Heart right ventricle (tissue), 16 donors: ENCODE measurements around the gene SERPINH1. TPM values are rescaled to one million over a fixed set of nuclear protein-coding genes. Genes with fewer than 3 reads are reported as not detected.
"Not testable (repeated sequence)": the region's sequence is repeated elsewhere in the genome, so short reads cannot be mapped to it uniquely, and the experiment has no call there.

Experiments used
- ATAC-seq, 8 donors: fragments of 200-7000 bp; cut with Tn5 transposase; one replicate each; pipeline ENCODE4 v1.9.1; 2020; ENCODE audit warnings: mild to moderate bottlenecking in 8 of 8, moderate library complexity in 8 of 8, moderate number of reproducible peaks in 1 of 8
- DNase-seq, 2 donors: peaks; one replicate each; pipeline ENCODE4 v3.0.0-alpha.2; 2020
- H3K27ac ChIP-seq, 10 donors: fragments of 200-600 bp; sonication (generic) in 2 of 10; one replicate each; pipeline versions ENCODE4 v1.5.0 to v1.8.0; 2020 to 2022; ENCODE audit warnings: mild to moderate bottlenecking in 3 of 10
- H3K27me3 ChIP-seq, 7 donors: fragments of 200-600 bp; one replicate each; pipeline ENCODE4 v1.8.0; 2021 to 2022; ENCODE audit warnings: mild to moderate bottlenecking in 2 of 7
- H3K36me3 ChIP-seq, 9 donors: fragments of 200-600 bp; sonication (generic) in 1 of 9; one replicate each; pipeline versions ENCODE4 v1.5.0 to v1.8.0; 2020 to 2022; ENCODE audit warnings: mild to moderate bottlenecking in 2 of 9
- H3K4me1 ChIP-seq, 9 donors: fragments of 200-600 bp; sonication (generic) in 1 of 9; one replicate each; pipeline versions ENCODE4 v1.5.0 to v1.8.0; 2020 to 2022; ENCODE audit warnings: mild to moderate bottlenecking in 4 of 9
- H3K4me3 ChIP-seq, 10 donors: fragments of 200-600 bp; sonication (generic) in 2 of 10; one replicate each; pipeline versions ENCODE4 v1.5.0 to v1.8.0; 2020 to 2022; ENCODE audit warnings: mild to moderate bottlenecking in 7 of 10, moderate library complexity in 2 of 10
- H3K9me3 ChIP-seq, 11 donors: fragments of 200-600 bp in 10 of 11; sonication (generic) in 2 of 11; one replicate each; pipeline versions ENCODE4 v1.5.0 to v1.8.0; 2013 to 2022; ENCODE audit warnings: mild to moderate bottlenecking in 2 of 11, control low read depth in 1 of 11, moderate library complexity in 1 of 11
- WGBS, 2 donors: extraction: QIAGEN DNeasy Blood & Tissue Kit; methylation state at CpG; one replicate each; pipeline ENCODE4 v1.1.7; 2013; ENCODE audit warnings: inconsistent platforms in 1 of 2; 5-methylcytosine and 5-hydroxymethylcytosine counted together
- intact Hi-C, 10 donors: fragments of 100-400 bp; cut with DNase I; formaldehyde crosslinking; loops; one replicate each; pipeline versions ENCODE4 v1.11.1 to v1.14.2; 2022
- polyA plus RNA-seq, 2 donors: library from polyadenylated mRNA; stranded (reverse); fragments of 200-250 nt; gene quantifications; one replicate each; pipeline ENCODE4 v1.2.3, GENCODE V29; 2013
- total RNA-seq, 10 donors: library from RNA; stranded (reverse); fragmentation: NEBNext Ultra II Directional in 3 of 10; extraction: Animal tissue kit (Norgen Biotek cat#: 25700) in 3 of 10; gene quantifications; one replicate each; pipeline versions ENCODE4 v1.2.1 to v1.2.4, GENCODE V29; 2021 to 2023
- TF ChIP-seq, protein P1 (sequence below), 9 donors: fragments of 200-600 bp; sonication (generic) in 2 of 9; IDR thresholded peaks; one replicate each; pipeline versions ENCODE4 v1.5.0 to v1.8.0; 2021 to 2022; ENCODE audit warnings: antibody characterized with exemption in 9 of 9, mild to moderate bottlenecking in 5 of 9, moderate library complexity in 1 of 9
- donor health status: Arrhythmogenic right ventricular cardiomyopathy.
- donor health status: ischemic (EF 13 %, LVEDD 7.1; RV severe dilation, severe dysfunction).
- donor health status: healthy with polysubstance abuse.
- donor health status: DM: no; HTN: yes; CAD: no.
- donor health status: DM: no; HTN: no; CAD: no.
- donor health status: ischemic (EF 25% LVEDD 6.9; RV normal size, moderate dysfunction).
- donor health status: ischemic (EF 25% LVEDD 5.7; RV mildly dilated, moderate dysfunction).
- donor health status: healthy.
- donor health status: DM: yes; HTN: yes; CAD: no.
- donor health status: Ischemic cardiomyopathy.
- donor health status: ischemic (EF 35%, LVEDD 5.7; RV mildly dilated, moderate dysfunction).
- donor health status: nonischemic (EF 11% LVEDD 7.7; RV severe dilation, severe dysfunction).
- donor health status: DM: yes; HTN: yes; CAD: no.
- donor health status: PGD.
- donor health status: ischemic (EF 29% LVEDD 5.4; RV normal size, mild dysfunction).
- donor health status: nonischemic (EF 23%, LVEDD 6.1; RV moderate dilation, normal function).

SERPINH1 gene
- total and polyA plus RNA-seq, 12 donors: 31.8 to 218 (median 53.2) TPM

DNA sequence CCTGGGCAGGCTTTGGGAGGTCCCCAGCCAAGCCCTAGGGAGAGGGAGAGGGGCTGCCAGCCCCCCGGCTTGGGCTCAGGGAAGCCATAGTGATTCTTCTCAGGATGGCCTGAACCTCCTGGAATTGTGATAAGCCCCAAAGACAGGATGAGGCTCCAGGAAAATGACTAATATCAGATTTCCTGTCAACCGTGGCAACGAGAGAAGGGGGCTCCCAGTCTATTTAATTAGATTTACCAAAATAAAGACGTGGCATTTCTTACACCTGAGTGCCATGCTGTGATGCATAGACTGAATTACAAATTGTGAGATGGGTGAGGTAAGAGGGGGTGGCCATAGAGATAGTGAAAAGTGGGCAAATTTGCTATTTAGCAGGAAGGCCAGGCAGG, 20.4 kb downstream of the SERPINH1 start:
- intact Hi-C loops: loop anchor here in 2 of 10 donors (2.0 to 5.0 kb wide), 2 partner anchors 20 to 35 kb away; partner anchors contain the start of gene SERPINH1 (in 1 of the 2)
- DNase-seq (no peak), ATAC-seq (peak in 3 of 8 donors; percentile 0 to 10 (median 8))
- TF ChIP-seq, protein P1, sequence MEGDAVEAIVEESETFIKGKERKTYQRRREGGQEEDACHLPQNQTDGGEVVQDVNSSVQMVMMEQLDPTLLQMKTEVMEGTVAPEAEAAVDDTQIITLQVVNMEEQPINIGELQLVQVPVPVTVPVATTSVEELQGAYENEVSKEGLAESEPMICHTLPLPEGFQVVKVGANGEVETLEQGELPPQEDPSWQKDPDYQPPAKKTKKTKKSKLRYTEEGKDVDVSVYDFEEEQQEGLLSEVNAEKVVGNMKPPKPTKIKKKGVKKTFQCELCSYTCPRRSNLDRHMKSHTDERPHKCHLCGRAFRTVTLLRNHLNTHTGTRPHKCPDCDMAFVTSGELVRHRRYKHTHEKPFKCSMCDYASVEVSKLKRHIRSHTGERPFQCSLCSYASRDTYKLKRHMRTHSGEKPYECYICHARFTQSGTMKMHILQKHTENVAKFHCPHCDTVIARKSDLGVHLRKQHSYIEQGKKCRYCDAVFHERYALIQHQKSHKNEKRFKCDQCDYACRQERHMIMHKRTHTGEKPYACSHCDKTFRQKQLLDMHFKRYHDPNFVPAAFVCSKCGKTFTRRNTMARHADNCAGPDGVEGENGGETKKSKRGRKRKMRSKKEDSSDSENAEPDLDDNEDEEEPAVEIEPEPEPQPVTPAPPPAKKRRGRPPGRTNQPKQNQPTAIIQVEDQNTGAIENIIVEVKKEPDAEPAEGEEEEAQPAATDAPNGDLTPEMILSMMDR (IDR thresholded peaks at IDR 0.05): no peak
- H3K36me3 ChIP-seq: no peaks in the 10 kb centered on the region
- peak overlapping the region; percentile 98 to 100 (median 98) for H3K27ac ChIP-seq
- peaks cover 5 to 38% (median 25%) of the 10 kb centered on the region in 9 donors for H3K4me1 ChIP-seq
- WGBS, 2 donors: 26 to 49% methylated on average over 4 of the region's 4 CpGs
- no peaks in the 10 kb centered on the region for H3K27me3 ChIP-seq
- peak overlapping the region in 9 of 10 donors; percentile 81 to 98 (median 88) for H3K4me3 ChIP-seq
- H3K9me3 ChIP-seq: no peaks in the 10 kb centered on the region

- Histone ChIP-seq H3K4me3 (peak overlapping the region; percentile 81 to 98 (median 88)), H3K9me3 (no peaks in the 10 kb centered on the region), H3K27ac (peak overlapping the region; percentile 98 to 100 (median 98)), H3K27me3 (no peaks in the 10 kb centered on the region), H3K4me1 (peaks cover 5 to 39% (median 25%) of the 10 kb centered on the region in 9 donors), H3K36me3 (no peaks in the 10 kb centered on the region)
- peak; percentile 66 to 68 for DNase-seq
- ATAC-seq: peak; percentile 68 to 93 (median 88)
- TF ChIP-seq, protein P1 (IDR thresholded peaks at IDR 0.05): peak in 6 of 9 donors; percentile 30 to 55 (median 42)
- WGBS, 2 donors: 2 to 3% methylated on average over 57 to 68 of the region's 68 CpGs
- intact Hi-C loops: loop anchor here in 2 of 10 donors (2.0 to 5.0 kb wide), 2 partner anchors 20 to 36 kb away; partner anchors contain the start of gene SERPINH1 (in 1 of the 2)
Observed at GRCh38 chr11:75582895-75583717, 21.1 kb downstream of the SERPINH1 start.

DNA sequence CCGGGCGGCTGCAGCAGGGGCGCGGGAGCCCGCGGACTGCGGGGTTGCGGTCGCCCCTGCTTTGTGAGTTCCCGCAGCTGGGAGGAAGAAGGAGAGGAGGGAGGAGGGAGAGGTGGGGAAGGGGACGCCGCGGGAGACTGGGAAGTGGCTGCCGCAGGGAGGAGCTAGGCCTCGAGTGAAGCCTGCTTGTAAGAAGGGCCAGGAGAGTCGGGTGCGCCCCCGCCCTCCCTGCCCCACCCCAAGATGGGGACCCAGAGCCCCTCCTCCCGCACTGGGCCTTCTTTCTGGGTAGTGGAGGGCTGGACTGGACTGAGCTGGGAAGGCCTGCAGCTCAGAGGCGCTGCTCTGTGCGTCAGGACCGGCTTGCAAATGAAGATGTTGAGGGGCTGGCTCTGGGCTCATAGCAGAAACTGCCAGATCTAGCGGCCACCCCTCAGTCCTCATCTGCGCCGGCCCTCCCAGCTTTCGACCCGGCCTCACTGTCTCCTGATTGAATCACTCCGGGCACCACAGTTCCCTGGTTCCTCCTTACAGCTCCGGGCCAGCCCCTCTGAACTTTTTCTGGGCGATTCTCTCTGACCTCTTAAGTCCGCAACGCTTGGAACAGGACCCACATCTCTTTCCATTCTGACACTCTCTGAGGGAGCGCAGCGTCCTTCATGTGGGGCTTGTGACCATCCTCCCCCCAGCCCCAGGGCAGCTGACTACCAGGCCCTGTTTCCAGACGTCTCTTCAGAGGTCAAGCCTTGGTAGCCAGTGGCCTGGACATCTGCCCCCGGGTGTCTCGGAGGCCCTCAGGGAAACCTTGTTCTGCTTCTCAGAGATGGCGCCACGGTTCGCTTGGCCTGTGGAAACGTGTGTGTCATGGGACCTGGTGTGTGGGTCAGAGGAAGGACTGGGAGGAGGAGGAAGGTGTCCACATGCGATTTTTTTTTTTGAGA, 21.9 kb downstream of the SERPINH1 start:
- H3K4me3 ChIP-seq: peak overlapping the region; percentile 81 to 98 (median 88)
- intact Hi-C loops: loop anchor here in 2 of 10 donors (2.0 to 5.0 kb wide), 2 partner anchors 21 to 37 kb away; partner anchors contain the start of gene SERPINH1 (in 1 of the 2)
- 17 to 33% methylated on average over 32 to 42 of the region's 42 CpGs for WGBS, 2 donors
- H3K9me3 ChIP-seq: no peaks in the 10 kb centered on the region
- H3K27ac ChIP-seq: peak overlapping the region; percentile 98 to 100 (median 98)
- no peaks in the 10 kb centered on the region for H3K27me3 ChIP-seq
- peak; percentile 78 for DNase-seq
- H3K4me1 ChIP-seq: peaks cover 5 to 48% (median 25%) of the 10 kb centered on the region in 9 donors
- peak; percentile 70 to 85 (median 80) for ATAC-seq
- TF ChIP-seq, protein P1 (IDR thresholded peaks at IDR 0.05): no peak
- no peaks in the 10 kb centered on the region for H3K36me3 ChIP-seq

- not testable (repeated sequence) for H3K27me3 ChIP-seq, H3K36me3 ChIP-seq, H3K9me3 ChIP-seq, ATAC-seq, DNase-seq
- Histone ChIP-seq H3K27ac (peak overlapping the region in 9 of 10 donors; percentile 98 to 100 (median 99)), H3K4me1 (peaks cover 5 to 56% (median 30%) of the 10 kb centered on the region in 9 donors), H3K4me3 (peak overlapping the region in 3 of 10 donors; percentile 81 to 88 (median 86))
- WGBS, 2 donors: 83 to 92% methylated on average over 12 of the region's 12 CpGs
- intact Hi-C loops: loop anchor here in 1 of 10 donors (5.0 kb wide), 1 partner anchor 37 kb away; no protein-coding TSS in a partner anchor
Observed at GRCh38 chr11:75584659-75585292, 22.7 kb downstream of the SERPINH1 start.
